Uterine smooth muscle cell (primary cell): Measurements from ENCODE around the gene PSMD14. TPM values are rescaled to one million over a fixed set of nuclear protein-coding genes. Genes with fewer than 3 reads are reported as not detected.

ENCODE experiments used
- total RNA-seq: library from RNA; depleted of rRNA; stranded (reverse); fragments of >200 nt; gene quantifications from 2 replicates; pipeline ENCODE4 v1.2.3, GENCODE V29; 2014

Gene PSMD14
- 103 and 193 TPM in 2 replicates for total RNA-seq

GRCh38 chr2:161308178-161308955 is at the start of gene PSMD14:
Gene PSMD14, plus strand, starts transcription at chr2:161308425. Its CDS starts 10,401 bp downstream, at chr2:161318826.

GRCh38 chr2:161415987-161416707 is 107.9 kb downstream of the PSMD14 start, which contains the start of gene TBR1:
Gene TBR1, plus strand, starts transcription at chr2:161416297. Its CDS starts 114 bp downstream, at chr2:161416411.

Other genes with a start within 250 kb of the PSMD14 start
- gene TANK, start 148.0 kb upstream of the PSMD14 start, total RNA-seq: 57.5 and 70.2 TPM in 2 replicates
- gene TBR1, start 107.9 kb downstream of the PSMD14 start, total RNA-seq: not detected in 2 replicates